Measurements from ENCODE around the gene ACP3.
"Not testable (repeated sequence)": the region's sequence is repeated elsewhere in the genome, so short reads cannot be mapped to it uniquely, and the experiment has no call there.

The ACP3 gene

GRCh38 chr3:132368962-132369361 is 51.8 kb downstream of the ACP3 start:
- DNase-seq = no peak

GRCh38 chr3:132376945-132377354 is 59.7 kb downstream of the ACP3 start:
- not testable (repeated sequence) for DNase-seq

- DNase-seq = no peak
Observed at GRCh38 chr3:132378048-132378762, 61.0 kb downstream of the ACP3 start.

- no peak for DNase-seq
Observed at GRCh38 chr3:132378846-132379245, 61.6 kb downstream of the ACP3 start.

- DNase-seq = no peak
Observed at GRCh38 chr3:132380920-132381319, 63.7 kb downstream of the ACP3 start.

- no peak for DNase-seq
Observed at GRCh38 chr3:132381348-132381944, 64.2 kb downstream of the ACP3 start.

- no peak for DNase-seq
Observed at GRCh38 chr3:132382267-132382666, 65.1 kb downstream of the ACP3 start.

GRCh38 chr3:132382688-132383194 is 65.5 kb downstream of the ACP3 start:
- no peak for DNase-seq

- no peak for DNase-seq
Observed at GRCh38 chr3:132386259-132386658, 69.1 kb downstream of the ACP3 start.

GRCh38 chr3:132392675-132393074 is 75.5 kb downstream of the ACP3 start:
- not testable (repeated sequence) for DNase-seq

GRCh38 chr3:132394320-132394719 is 77.1 kb downstream of the ACP3 start:
- no peak for DNase-seq

GRCh38 chr3:132395126-132395525 is 77.9 kb downstream of the ACP3 start:
- no peak for DNase-seq

GRCh38 chr3:132396255-132396654 is 79.0 kb downstream of the ACP3 start:
- no peak for DNase-seq

GRCh38 chr3:132396776-132397175 is 79.6 kb downstream of the ACP3 start:
- not testable (repeated sequence) for DNase-seq

- DNase-seq = peak; percentile 36
Observed at GRCh38 chr3:132399054-132399929, 82.1 kb downstream of the ACP3 start.

- DNase-seq = no peak
Observed at GRCh38 chr3:132401255-132401654, 84.0 kb downstream of the ACP3 start.

- DNase-seq = no peak
Observed at GRCh38 chr3:132404276-132404675, 87.1 kb downstream of the ACP3 start.

GRCh38 chr3:132405188-132405587 is 88.0 kb downstream of the ACP3 start:
- DNase-seq = no peak

- no peak for DNase-seq
Observed at GRCh38 chr3:132405609-132406299, 88.5 kb downstream of the ACP3 start.

- no peak for DNase-seq
Observed at GRCh38 chr3:132406587-132406986, 89.4 kb downstream of the ACP3 start.

- DNase-seq = no peak
Observed at GRCh38 chr3:132407025-132407424, 89.8 kb downstream of the ACP3 start.
